C4-2B (cell line): ENCODE measurements around the gene CAMTA1.

Source experiments
- H3K27ac ChIP-seq: fragments of 450-650 bp; 2 replicates; pipeline ENCODE4 v1.5.1; 2017
- ZFX ChIP-seq: fragments of 450-650 bp; IDR thresholded peaks from 2 replicates; pipeline ENCODE4 v1.6.1; 2017
- TF ChIP-seq, protein P1 (sequence below): fragments of 450-650 bp; conservative IDR thresholded peaks from 2 replicates; pipeline ENCODE4 v1.5.1; 2017; ENCODE audit warnings: mild to moderate bottlenecking

The CAMTA1 gene

DNA sequence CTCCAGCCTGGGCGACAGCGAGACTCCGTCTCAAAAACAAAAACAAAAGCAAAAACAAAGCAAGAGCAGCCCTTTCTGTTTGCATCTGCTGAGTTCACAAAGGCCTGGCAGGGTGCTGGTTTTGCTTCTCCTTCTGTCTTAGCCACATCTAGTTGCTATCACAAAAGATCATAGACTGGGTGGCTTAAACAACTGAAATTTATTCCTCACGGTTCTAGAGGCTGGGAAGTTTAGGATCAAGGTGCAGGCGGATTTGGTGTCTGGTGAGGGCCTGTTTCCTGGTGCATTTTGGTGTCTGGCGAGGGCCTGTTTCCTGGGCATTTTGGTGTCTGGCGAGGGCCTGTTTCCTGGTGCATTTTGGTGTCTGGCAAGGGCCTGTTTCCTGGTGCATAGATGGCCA is 471.3 kb downstream of the CAMTA1 start:
- TF ChIP-seq, protein P1, sequence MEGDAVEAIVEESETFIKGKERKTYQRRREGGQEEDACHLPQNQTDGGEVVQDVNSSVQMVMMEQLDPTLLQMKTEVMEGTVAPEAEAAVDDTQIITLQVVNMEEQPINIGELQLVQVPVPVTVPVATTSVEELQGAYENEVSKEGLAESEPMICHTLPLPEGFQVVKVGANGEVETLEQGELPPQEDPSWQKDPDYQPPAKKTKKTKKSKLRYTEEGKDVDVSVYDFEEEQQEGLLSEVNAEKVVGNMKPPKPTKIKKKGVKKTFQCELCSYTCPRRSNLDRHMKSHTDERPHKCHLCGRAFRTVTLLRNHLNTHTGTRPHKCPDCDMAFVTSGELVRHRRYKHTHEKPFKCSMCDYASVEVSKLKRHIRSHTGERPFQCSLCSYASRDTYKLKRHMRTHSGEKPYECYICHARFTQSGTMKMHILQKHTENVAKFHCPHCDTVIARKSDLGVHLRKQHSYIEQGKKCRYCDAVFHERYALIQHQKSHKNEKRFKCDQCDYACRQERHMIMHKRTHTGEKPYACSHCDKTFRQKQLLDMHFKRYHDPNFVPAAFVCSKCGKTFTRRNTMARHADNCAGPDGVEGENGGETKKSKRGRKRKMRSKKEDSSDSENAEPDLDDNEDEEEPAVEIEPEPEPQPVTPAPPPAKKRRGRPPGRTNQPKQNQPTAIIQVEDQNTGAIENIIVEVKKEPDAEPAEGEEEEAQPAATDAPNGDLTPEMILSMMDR, result no peak
- no peak for TF ChIP-seq ZFX
- H3K27ac ChIP-seq, result no peak overlapping the region

- no peak overlapping the region for H3K27ac ChIP-seq
- no peak for TF ChIP-seq ZFX
- TF ChIP-seq, protein P1, result no peak
These were observed 472.0 kb downstream of the CAMTA1 start for GRCh38 chr1:7257225-7257624.

DNA sequence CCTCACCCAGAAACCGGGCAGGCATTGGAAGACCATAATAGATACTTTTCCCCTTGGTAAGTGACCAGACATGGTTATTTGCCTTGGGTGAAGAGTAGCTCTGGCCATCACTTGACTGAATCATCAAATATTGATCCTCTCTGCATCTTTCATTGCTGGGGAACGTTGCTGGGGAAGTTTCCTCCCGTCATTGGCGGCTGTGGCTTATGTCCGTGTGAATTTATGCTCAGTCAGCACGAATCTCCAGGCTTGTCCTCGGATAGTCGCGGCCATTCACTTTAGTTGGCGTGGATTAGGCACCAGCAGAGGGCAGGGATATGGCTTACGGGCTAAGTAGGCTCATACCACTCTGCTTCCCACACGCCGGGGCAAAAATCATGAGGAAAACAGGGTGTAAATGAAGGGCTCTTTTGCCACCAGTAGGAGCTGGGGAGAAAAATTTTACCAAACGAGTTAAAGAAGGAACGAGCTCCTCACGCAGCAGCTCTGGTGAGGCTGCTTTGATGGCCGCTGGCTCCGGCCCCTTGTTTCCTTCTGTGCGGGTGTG is 473.4 kb downstream of the CAMTA1 start:
- TF ChIP-seq ZFX, result no peak
- TF ChIP-seq, protein P1, result no peak
- no peak overlapping the region for H3K27ac ChIP-seq

DNA sequence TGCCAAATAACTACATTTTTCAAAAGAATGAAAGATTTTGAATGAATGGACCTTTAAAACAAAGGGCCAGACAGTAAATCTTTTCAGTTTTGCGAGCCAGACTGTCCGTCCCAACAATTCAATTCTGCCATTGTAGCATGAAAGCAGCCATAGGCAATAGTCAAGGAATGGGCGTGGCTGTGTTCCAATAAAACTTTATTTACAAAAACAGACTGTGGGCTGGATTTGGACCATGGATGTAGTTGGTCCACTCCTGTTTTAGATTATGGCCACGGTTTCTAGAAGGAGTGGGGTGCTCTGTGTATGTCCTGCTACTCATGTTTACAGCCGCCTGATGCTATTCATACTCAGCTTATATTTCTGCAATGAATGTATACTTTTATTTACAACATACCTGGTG is 474.7 kb downstream of the CAMTA1 start:
- TF ChIP-seq ZFX, result no peak
- TF ChIP-seq, protein P1, result no peak
- H3K27ac ChIP-seq, result no peak overlapping the region

GRCh38 chr1:7261490-7261889 is 476.2 kb downstream of the CAMTA1 start:
- no peak for TF ChIP-seq ZFX
- TF ChIP-seq, protein P1, result no peak
- no peak overlapping the region for H3K27ac ChIP-seq

GRCh38 chr1:7262611-7263010 is 477.4 kb downstream of the CAMTA1 start:
- TF ChIP-seq ZFX, result no peak
- TF ChIP-seq, protein P1, result no peak
- no peak overlapping the region for H3K27ac ChIP-seq

DNA sequence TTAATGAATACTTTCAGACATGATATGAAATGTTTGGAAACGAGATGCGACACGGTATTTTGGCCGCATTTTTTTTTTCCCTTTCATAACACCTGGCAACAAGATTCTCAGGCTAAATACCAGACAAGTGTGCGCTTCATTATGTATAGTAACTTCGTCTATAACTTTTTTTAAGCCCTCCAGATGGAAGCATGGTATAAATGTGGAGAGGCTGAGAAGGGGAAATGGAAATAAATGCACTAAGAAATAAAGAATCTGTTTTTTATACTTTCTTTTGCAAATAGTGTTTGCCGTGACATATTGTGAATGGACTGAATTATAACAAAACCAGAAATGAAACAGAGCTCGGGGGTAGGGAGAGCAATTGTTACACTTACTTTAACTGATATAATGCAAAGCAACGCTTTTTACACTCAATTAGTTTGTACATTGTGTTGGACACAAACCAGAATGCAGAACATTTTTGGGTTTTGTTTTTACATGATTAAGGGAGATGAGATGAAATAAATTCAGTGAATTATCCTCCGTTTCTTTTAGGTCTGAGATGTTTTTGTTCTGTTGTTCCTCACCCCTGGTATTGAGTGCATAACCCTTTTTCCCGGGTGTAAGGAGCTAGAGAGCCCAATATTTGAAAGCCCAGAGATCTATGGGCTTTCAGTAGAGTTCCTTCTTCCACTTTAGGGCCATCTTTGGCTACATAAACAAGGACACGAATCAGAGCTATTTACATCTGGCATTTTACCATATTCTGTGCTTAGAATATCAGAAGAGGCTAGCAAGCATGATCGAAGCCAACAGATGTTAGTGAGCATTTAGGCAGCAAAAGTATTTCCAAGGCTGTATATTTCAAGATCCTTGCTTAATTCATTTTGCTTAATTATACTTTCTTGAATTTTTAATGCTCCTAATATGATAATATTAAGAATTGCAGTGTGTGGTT is 478.0 kb downstream of the CAMTA1 start:
- H3K27ac ChIP-seq, result no peak overlapping the region

More for the DNA sequence above, 478.0 kb downstream of the CAMTA1 start:
- TF ChIP-seq ZFX, result no peak
- TF ChIP-seq, protein P1, result no peak
